Measurements from ENCODE around the gene THRB. TPM values are rescaled to one million over a fixed set of nuclear protein-coding genes. Genes with fewer than 3 reads are reported as not detected.

Gene THRB
- total and polyA plus RNA-seq, 8 donors = 2.1 to 12.4 (median 7.8) TPM

- Histone ChIP-seq H3K27ac (no peak overlapping the region), H3K9me3 (no peaks in the 10 kb centered on the region), H3K4me1 (peaks cover 16 to 30% (median 26%) of the 10 kb centered on the region in 3 donors), H3K27me3 (no peaks in the 10 kb centered on the region), H3K4me3 (no peak overlapping the region), H3K36me3 (no peaks in the 10 kb centered on the region)
- TF ChIP-seq CTCF (IDR thresholded peaks at IDR 0.05) = no peak
- FAIRE-seq (no peak), DNase-seq (peak in 3 of 6 donors; percentile 9 to 54 (median 24)), ATAC-seq (peak in 2 of 4 donors; percentile 50 to 54)
- WGBS, 2 donors = 54 to 78% methylated on average over 4 of the region's 4 CpGs
- intact Hi-C loops (cut with DNase I) = no loop called here
Observed at GRCh38 chr3:24348348-24348747, 146.3 kb downstream of the THRB start.

- TF ChIP-seq CTCF (IDR thresholded peaks at IDR 0.05) = no peak
Observed at GRCh38 chr3:24344784-24345439, 149.7 kb downstream of the THRB start.

GRCh38 chr3:24343084-24343783, 151.4 kb downstream of the THRB start:
- H3K36me3 ChIP-seq = no peaks in the 10 kb centered on the region
- FAIRE-seq (no peak), DNase-seq (no peak), ATAC-seq (no peak)
- H3K27me3 ChIP-seq = no peaks in the 10 kb centered on the region
- no peak for TF ChIP-seq CTCF (IDR thresholded peaks at IDR 0.05)
- H3K4me1 ChIP-seq = peaks cover 6 to 12% (median 8%) of the 10 kb centered on the region in 3 donors
- H3K4me3 ChIP-seq = no peak overlapping the region
- intact Hi-C loops (cut with DNase I) = no loop called here
- no peaks in the 10 kb centered on the region for H3K9me3 ChIP-seq
- WGBS, 2 donors = 95 to 98% methylated on average over 3 of the region's 3 CpGs
- no peak overlapping the region for H3K27ac ChIP-seq

More at GRCh38 chr3:24344784-24345439, 149.7 kb downstream of the THRB start:
- no peak overlapping the region for H3K27ac ChIP-seq
- no peaks in the 10 kb centered on the region for H3K36me3 ChIP-seq
- ATAC-seq (peak; percentile 73 to 85 (median 74)), FAIRE-seq (peak; percentile 32), DNase-seq (no peak)
- H3K27me3 ChIP-seq = no peaks in the 10 kb centered on the region
- 81 to 86% methylated on average over 3 of the region's 3 CpGs for WGBS, 2 donors
- H3K9me3 ChIP-seq = no peaks in the 10 kb centered on the region
- intact Hi-C loops (cut with DNase I) = no loop called here
- no peak overlapping the region for H3K4me3 ChIP-seq
- peaks cover 6 to 12% (median 8%) of the 10 kb centered on the region in 3 donors for H3K4me1 ChIP-seq

GRCh38 chr3:24342275-24342674, 152.4 kb downstream of the THRB start:
- Histone ChIP-seq H3K9me3 (no peaks in the 10 kb centered on the region), H3K27me3 (no peaks in the 10 kb centered on the region), H3K27ac (no peak overlapping the region), H3K4me1 (peaks cover 1 to 12% (median 6%) of the 10 kb centered on the region in 3 donors), H3K36me3 (no peaks in the 10 kb centered on the region), H3K4me3 (no peak overlapping the region)
- WGBS, 2 donors = 97 to 98% methylated on average over 4 of the region's 4 CpGs
- FAIRE-seq (no peak), ATAC-seq (no peak), DNase-seq (no peak)
- intact Hi-C loops (cut with DNase I) = no loop called here
- no peak for TF ChIP-seq CTCF (IDR thresholded peaks at IDR 0.05)

GRCh38 chr3:24341668-24342067, 153.0 kb downstream of the THRB start:
- Histone ChIP-seq H3K27me3 (no peaks in the 10 kb centered on the region), H3K36me3 (no peaks in the 10 kb centered on the region), H3K27ac (no peak overlapping the region), H3K9me3 (no peaks in the 10 kb centered on the region), H3K4me3 (no peak overlapping the region), H3K4me1 (peaks cover 0 to 9% (median 6%) of the 10 kb centered on the region in 3 donors)
- ATAC-seq = no peak
- intact Hi-C loops (cut with DNase I) = no loop called here
- no peak for TF ChIP-seq CTCF (IDR thresholded peaks at IDR 0.05)
- no peak for FAIRE-seq
- DNase-seq = no peak
